ENCODE results near the gene PLCH2.

DNA sequence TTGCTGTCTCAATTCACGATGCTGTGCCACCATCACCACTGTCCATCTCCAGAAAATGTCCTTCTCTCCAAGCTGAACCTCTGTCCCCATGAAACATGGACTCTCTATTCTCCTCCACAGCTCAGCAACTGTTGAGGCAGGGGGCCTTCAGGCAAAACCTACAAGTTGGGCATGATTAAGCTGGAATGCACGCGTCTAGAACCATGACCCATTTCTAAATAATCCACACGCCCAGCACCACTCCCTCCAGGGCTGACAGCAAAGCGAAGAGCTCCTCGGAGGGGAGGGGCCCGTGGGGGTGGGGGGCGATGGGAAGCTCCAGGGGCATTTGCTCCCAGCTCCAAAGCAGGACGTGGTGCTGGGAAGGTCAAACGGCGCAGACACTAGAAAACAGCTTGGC lies 57.3 kb downstream of the PLCH2 start:
- no peak for TF ChIP-seq CTCF (IDR thresholded peaks at IDR 0.05)
- TF ChIP-seq POLR2A (IDR thresholded peaks at IDR 0.05) = no peak
